SKM-1 (cell line): ENCODE results near the gene STARD8.

ENCODE experiments used
- DNase-seq: peaks from one replicate; lab custom pipeline; 2025; ENCODE audit not compliant: unreplicated experiment; lab: John Stamatoyannopoulos, UW

The STARD8 gene

DNA sequence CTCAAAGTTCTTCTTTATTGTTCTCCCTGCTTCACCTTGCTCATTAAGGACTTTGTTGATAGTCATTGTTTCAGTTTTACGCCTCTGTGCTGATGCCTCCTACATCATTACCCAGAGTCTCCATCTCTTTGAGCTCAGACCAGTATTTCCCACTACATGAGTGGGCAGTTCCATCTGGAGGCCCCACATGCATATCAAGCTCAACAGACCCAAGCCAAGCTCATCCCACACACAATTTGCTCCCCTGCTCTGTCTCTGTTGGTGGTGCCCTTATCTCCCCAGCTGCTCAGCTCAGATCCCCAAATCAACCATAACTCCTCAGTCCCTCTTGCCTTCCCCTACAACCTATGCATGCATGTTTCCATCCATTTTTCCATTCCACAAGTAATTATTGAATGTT, 96.3 kb downstream of the STARD8 start:
- no peak for DNase-seq

DNA sequence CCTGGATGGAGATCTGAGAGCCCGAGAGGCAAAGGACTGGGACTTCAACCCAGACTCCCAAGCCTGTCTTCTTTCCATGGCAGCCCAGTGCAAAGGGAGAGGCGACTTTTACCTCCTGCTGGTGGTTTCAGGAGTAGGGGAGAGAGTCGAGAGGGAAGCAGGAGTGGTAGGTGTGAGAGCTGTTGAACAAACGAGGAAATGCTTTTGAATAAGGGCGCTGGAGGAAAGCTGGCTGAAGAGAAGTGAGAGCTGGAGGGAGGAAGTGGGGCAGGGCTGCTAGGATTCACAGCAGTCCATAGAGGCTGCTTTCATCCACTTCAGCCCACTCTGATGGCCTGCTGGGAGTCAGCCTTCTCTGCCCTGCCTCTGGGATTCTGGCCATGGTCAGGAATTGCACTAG, 99.5 kb downstream of the STARD8 start:
- no peak for DNase-seq

DNA sequence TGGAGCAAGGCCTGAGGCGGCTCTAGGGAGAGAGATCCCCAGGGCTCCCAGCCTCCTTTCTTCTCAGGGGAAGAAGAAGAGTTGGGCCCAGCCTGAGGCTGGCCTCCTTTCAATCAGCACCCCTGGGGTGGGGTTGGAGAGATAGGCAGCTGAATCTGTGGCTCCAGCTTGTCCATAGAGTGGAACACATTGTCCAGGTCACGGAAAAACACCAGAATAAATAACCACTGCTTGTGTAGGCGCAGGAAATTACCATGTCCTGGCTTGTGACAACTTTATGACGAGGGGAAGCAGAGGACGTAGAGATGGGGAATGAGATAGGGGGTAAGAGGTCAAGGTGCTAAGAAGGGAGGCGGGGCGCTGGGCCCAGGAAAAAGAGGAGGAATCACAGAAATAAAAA, 100.6 kb downstream of the STARD8 start:
- no peak for DNase-seq

DNA sequence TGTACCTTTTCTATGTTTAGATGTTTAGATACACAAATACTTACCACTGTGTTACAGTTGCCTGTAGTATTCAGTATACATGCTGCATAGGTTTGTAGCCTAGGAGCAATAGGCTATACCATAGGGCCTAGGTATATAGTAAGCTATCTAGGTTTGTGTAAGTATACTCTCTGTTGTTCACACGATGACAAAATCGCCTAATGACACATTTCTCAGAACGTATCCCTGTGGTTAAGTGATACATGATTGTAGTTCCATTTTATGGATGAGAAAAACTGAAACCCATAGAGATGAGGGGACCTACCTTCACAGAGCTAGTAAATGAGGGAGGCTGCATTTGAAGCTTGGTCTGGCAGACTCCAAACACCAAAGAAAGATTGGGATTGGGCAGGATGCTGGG, 102.0 kb downstream of the STARD8 start:
- DNase-seq = no peak

DNA sequence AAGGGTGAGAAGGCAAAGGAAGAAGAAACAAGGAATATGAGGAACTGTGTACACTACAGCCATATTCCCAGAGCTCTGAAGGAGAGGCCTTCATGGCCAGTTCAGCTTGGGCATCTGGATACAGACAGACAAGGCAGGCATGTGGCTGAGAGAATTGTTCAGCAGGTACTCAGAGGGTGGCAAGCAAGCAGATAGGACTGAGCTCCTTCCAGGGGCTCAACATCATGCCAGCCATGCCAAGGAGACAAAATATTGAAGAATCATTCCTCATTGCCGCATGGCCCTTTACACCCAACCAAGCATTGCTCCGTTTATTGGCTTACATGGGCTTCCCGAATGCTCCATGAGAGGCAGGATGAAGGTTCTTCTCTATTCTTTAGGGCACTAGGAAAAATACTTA, 102.8 kb downstream of the STARD8 start:
- DNase-seq = no peak

DNA sequence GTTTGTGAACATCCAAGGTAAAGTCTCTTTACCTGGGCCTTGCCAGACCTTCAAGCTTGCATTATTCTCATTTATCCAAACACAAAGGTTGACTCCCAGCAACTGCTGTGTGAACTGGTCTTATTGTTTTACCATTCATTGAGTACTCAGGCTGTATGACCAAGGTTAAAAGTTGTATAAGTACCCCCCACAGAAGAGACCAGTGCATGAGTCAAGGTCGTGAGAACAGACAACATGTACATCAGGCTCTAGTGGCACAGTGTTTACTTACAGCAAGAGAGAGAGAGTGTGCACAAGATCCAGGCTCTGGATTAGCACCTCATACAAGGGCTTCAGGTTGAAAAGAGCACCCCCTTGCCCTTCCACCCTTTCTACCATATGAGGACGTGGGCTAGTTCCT, 103.9 kb downstream of the STARD8 start:
- no peak for DNase-seq

DNA sequence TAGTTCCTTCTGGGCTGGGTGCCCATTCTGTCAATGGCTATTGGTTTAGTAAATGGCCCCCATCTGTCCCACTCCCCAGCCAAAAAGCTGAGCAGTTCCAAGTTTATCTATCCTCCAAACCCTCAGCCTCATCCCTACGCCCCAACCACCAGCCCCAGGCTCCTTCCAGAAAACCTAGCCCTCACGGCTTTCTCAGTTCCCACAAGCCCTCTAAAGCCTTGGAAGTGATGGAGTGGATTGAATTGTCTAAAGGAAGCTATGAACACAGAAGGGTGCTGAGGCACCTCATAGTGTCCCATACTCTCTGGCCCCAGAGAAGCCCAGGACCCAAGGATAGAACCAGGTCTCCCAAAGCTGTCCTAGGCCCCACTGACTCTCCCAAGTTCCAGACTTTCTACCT, 105.8 kb downstream of the STARD8 start:
- no peak for DNase-seq

DNA sequence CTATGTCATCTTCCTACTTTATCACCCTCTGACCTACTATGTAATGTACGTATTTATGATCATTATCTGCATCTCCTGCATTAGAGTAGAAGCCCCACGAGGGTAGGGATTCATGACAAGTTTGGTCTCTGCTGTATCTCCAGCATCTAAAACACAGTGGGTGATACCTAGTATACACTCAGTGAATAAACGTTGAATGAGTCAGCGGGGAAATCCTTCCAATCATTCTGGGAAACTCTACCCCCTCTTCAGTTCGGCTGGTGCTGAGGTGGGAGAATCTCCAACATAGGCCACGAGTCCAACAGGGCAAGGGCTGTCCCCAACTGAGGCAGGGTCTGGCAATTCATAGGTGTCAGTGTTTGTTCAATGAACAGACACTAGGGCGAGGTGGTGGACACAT, 106.9 kb downstream of the STARD8 start:
- no peak for DNase-seq

DNA sequence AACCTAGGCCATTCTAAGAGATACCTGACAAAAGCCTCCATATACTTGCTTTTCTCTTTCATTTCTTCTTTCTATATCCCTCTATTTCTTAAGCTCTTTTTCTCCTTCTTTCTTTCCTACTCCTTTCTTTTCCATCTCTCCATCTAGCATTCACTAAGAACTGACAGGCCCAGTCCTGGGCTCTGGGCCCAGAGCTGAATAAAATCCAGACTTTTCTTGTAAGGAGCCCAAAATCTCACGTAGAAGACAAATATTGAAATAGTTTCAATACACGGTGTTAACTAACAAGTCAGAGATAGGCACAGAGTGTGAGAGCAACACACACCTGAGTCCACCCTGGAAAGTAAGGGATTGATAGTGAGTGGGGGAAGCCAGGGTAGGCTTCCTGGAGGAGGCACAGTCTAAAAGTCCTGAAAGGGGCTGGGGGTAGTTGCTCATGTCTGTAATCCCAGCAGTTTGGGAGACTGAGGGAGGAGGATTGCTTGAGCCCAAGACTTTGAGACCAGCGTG, 108.2 kb downstream of the STARD8 start:
- DNase-seq = no peak

DNA sequence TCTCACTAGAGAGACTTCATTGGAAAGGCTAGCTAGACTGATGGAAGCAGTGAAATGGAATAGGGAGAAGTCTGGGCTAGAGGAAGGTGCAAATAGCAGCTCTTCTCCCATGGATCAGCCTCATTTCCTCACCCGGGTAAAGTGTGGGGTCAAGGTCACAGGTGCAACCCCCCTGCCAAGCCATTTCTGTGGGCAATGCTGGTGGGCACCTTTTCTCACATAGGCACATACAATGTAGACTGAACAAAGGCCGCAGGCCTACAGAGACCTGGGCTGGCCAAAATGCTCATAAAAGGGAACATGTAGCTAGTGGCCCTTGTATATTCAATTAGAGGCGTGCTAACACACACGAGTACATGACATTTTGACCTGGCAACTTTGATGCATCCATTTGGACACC, 109.9 kb downstream of the STARD8 start:
- DNase-seq = no peak

DNA sequence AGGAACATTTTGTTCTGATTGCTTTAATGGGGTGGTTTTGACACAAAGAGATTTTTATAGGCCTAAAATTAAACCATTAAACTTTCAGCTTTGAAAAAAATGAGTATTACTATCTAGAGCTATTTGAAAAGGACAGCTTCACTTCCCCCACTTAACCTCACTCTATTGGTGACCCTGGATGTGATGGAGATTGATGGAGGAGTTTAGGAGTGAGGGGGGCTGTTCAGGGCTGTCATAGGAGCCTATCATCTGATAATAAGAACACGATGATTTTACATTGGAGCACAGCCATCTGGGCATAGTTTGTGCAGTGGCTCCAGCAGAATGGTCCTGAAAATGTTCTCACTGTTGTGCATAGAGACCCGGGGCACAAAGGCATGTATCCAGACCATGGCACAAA, 110.3 kb downstream of the STARD8 start:
- DNase-seq = no peak

DNA sequence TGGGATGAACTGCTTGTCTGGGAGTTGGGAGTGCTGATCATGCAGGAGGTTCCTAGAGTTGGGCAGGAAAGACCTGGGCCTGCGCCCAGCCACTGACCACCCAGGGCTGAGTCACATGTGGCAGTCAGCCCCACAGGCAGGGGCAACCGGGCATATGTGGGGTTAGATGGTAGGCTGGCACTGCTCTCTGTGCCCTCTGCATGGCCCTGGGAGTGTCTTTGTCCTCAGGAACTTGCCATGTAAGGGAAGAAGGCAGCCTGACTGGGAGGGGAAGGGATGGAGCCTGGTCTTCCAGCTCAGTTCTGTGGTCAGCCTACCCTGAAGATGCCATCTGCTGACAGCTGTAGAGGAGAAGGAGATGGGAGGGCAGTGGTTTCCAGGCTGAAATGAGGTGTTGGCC, 111.2 kb downstream of the STARD8 start:
- no peak for DNase-seq

DNA sequence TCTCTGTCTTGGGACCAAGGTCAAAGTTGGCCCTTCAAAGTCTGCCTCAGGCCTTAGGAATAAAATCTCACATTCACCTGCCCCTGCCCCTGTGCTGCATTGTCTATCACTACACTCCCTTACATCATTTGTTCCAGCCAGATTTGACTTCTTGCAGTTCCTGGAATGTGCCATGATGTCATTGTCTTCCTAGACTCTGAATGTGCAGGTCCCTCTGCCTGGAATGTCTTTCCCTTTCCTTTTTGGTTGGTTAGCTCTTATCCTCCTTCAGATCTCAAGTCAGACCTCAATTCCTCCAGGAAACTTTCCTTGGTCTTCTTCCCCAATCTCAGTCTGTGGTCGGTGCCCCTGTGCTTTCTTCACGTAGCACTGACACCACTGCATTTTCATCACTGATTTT, 113.6 kb downstream of the STARD8 start:
- no peak for DNase-seq

DNA sequence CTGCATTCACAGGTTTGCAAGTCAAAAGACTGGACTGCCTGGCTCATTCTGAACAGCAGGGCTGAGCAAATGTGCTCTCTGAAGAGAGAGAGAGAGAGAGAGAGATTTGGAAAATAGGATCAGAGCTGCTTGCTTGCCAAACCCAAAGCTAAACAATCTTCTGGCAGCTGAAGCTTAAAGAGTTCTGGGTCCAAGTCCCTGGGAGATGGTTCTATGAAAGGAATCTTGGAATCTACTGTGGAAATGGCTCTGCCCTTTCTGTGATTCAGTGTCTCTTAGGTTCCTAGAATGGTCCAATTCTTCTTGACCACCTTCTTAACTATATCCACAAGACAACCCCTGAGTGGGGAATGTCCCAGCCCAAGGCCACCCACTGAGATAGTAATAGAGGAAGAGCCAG, 115.3 kb downstream of the STARD8 start:
- DNase-seq = no peak

DNA sequence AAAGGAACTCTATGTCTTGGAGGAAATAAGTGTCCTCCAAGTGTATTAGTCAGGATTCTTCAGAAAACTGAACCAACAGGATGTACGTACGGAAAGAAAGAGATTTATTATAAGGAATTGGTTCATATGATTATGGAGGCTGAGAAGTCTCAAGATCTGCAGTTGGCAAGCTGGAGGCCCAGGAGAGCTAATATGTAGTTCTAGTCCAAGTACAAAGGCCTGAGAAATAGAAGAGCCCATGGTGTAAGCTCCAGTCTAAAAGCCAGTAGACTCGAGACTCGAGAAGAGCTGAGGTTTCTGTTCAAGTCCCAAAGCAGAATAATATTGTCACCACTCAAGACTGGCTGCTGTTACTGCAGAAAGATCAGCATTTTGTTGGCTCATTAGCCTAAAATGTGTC, 116.0 kb downstream of the STARD8 start:
- DNase-seq = no peak
